AG04450 (cell line): ENCODE results near the gene ZNF700. TPM values are rescaled to one million over a fixed set of nuclear protein-coding genes. Genes with fewer than 3 reads are reported as not detected.
A peak's percentile ranks its signal among the peaks of the same experiment; 100 is the strongest.
"Not testable (repeated sequence)": the region's sequence is repeated elsewhere in the genome, so short reads cannot be mapped to it uniquely, and the experiment has no call there.

Experiments used
- CTCF ChIA-PET: fragments of 300-600, 350-600 bp; formaldehyde crosslinking; extraction: SDS; loops from one replicate; lab custom pipeline; 2022; ENCODE audit warnings: antibody characterized with exemption, inconsistent platforms; lab: Charles Lee
- POLR2A ChIA-PET: fragments of 350-600 bp; formaldehyde crosslinking; extraction: SDS; loops from one replicate; lab custom pipeline; 2021; ENCODE audit warnings: antibody characterized with exemption, inconsistent platforms; lab: Yijun Ruan, JAX
- DNase-seq: peaks from one replicate; pipeline ENCODE4 v3.0.0-alpha.2; 2011; ENCODE audit warnings: low read depth, low spot score
- H3K27ac ChIP-seq: one replicate; pipeline ENCODE4 v1.5.1; 2012; ENCODE audit warnings: low read depth, low read length, control low read depth
- H3K27me3 ChIP-seq: one replicate; pipeline ENCODE4 v1.6.0; 2012; ENCODE audit warnings: low read length; ENCODE audit not compliant: control insufficient read depth, insufficient read depth
- H3K4me3 ChIP-seq: 2 replicates; pipeline ENCODE4 v1.5.1; 2011; ENCODE audit warnings: mild to moderate bottlenecking, low read depth, low read length, control low read depth
- H3K9me3 ChIP-seq: 2 replicates; pipeline ENCODE4 v1.5.1; 2012; ENCODE audit warnings: low read length; ENCODE audit not compliant: control insufficient read depth, insufficient read depth
- CTCF ChIP-seq: IDR thresholded peaks from 2 replicates; pipeline ENCODE4 v1.5.1; 2011; ENCODE audit warnings: low read depth, low read length, control low read depth, inconsistent platforms
- polyA plus RNA-seq: library from polyadenylated mRNA; depleted of rRNA; stranded (reverse); fragments of >200 nt; gene quantifications from 2 replicates; pipeline ENCODE4 v1.2.3, GENCODE V29; 2011

Gene ZNF700
- polyA plus RNA-seq, 1 experiment = 8.4 TPM

GRCh38 chr19:11894851-11895250 lies 30.1 kb upstream of the ZNF700 start:
- no peak for DNase-seq
- Histone ChIP-seq H3K9me3 (peaks cover 33% of the 10 kb centered on the region), H3K27me3 (no peaks in the 10 kb centered on the region), H3K4me3 (no peak overlapping the region), H3K27ac (no peak overlapping the region)
- CTCF ChIA-PET = no interaction called here
- POLR2A ChIA-PET = no interaction called here
- TF ChIP-seq CTCF = no peak

- TF ChIP-seq CTCF = no peak
- POLR2A ChIA-PET = no interaction called here
- DNase-seq = no peak
- no peak overlapping the region for H3K4me3 ChIP-seq
- H3K27ac ChIP-seq = no peak overlapping the region
- peaks cover 53% of the 10 kb centered on the region for H3K9me3 ChIP-seq
- CTCF ChIA-PET = no interaction called here
- no peaks in the 10 kb centered on the region for H3K27me3 ChIP-seq
Observed at GRCh38 chr19:11902228-11902627, 22.7 kb upstream of the ZNF700 start.

- Histone ChIP-seq H3K27me3 (no peaks in the 10 kb centered on the region), H3K9me3 (peaks cover 36% of the 10 kb centered on the region), H3K27ac (no peak overlapping the region), H3K4me3 (no peak overlapping the region)
- ChIA-PET POLR2A (no interaction called here), CTCF (no interaction called here)
- no peak for DNase-seq
- TF ChIP-seq CTCF = no peak
Observed at GRCh38 chr19:11905928-11906327, 19.0 kb upstream of the ZNF700 start.

- CTCF ChIA-PET = interaction anchor here (3.2 kb wide), 1 partner anchor 12 kb away, joined by 10 read pairs; the partner anchor contains the start of gene ZNF700
- H3K27ac ChIP-seq, H3K4me3 ChIP-seq, DNase-seq, POLR2A ChIA-PET, H3K27me3 ChIP-seq: not testable (repeated sequence)
- peaks cover 31% of the 10 kb centered on the region for H3K9me3 ChIP-seq
Observed at GRCh38 chr19:11911937-11912336, 13.0 kb upstream of the ZNF700 start.

GRCh38 chr19:11914417-11915051 lies 10.4 kb upstream of the ZNF700 start:
- POLR2A ChIA-PET, H3K4me3 ChIP-seq, H3K27ac ChIP-seq, H3K27me3 ChIP-seq, DNase-seq: not testable (repeated sequence)
- CTCF ChIA-PET = interaction anchor here (3.2 kb wide), 1 partner anchor 10 kb away, joined by 10 read pairs; the partner anchor contains the start of gene ZNF700
- H3K9me3 ChIP-seq = peaks cover 43% of the 10 kb centered on the region

- no peak for DNase-seq
- Histone ChIP-seq H3K9me3 (peaks cover 14% of the 10 kb centered on the region), H3K27ac (no peak overlapping the region), H3K4me3 (no peak overlapping the region), H3K27me3 (no peaks in the 10 kb centered on the region)
- POLR2A ChIA-PET = no interaction called here
- TF ChIP-seq CTCF = no peak
- CTCF ChIA-PET = interaction anchor here (0.6 to 4.8 kb wide), 8 partner anchors 35 to 642 kb away, joined by 3 to 68 read pairs (median 4); partner anchors contain the start of genes ZNF491 and ZNF69
Observed at GRCh38 chr19:11921852-11922495, 2.9 kb upstream of the ZNF700 start.

- DNase-seq, POLR2A ChIA-PET: not testable (repeated sequence)
- peak overlapping the region; percentile 92 for H3K4me3 ChIP-seq
Observed at GRCh38 chr19:11925651-11926187, 812 bp downstream of the ZNF700 start.

More at GRCh38 chr19:11925651-11926187, 812 bp downstream of the ZNF700 start:
- CTCF ChIA-PET = interaction anchor here (4.8 kb wide), 1 partner anchor 63 kb away, joined by 68 read pairs; no protein-coding TSS in a partner anchor
- not testable (repeated sequence) for H3K27me3 ChIP-seq, H3K27ac ChIP-seq
- H3K9me3 ChIP-seq = peaks cover 22% of the 10 kb centered on the region
